Measurements from ENCODE around the gene MSH3.
"Not testable (repeated sequence)": the region's sequence is repeated elsewhere in the genome, so short reads cannot be mapped to it uniquely, and the experiment has no call there.

The MSH3 gene

GRCh38 chr5:80881726-80882125 is 227.3 kb downstream of the MSH3 start:
- no peak overlapping the region for H3K27ac ChIP-seq
- TF ChIP-seq ZFX (IDR thresholded peaks at IDR 0.05; ENCODE audit: borderline replicate concordance): no peak
- TF ChIP-seq, protein P1, sequence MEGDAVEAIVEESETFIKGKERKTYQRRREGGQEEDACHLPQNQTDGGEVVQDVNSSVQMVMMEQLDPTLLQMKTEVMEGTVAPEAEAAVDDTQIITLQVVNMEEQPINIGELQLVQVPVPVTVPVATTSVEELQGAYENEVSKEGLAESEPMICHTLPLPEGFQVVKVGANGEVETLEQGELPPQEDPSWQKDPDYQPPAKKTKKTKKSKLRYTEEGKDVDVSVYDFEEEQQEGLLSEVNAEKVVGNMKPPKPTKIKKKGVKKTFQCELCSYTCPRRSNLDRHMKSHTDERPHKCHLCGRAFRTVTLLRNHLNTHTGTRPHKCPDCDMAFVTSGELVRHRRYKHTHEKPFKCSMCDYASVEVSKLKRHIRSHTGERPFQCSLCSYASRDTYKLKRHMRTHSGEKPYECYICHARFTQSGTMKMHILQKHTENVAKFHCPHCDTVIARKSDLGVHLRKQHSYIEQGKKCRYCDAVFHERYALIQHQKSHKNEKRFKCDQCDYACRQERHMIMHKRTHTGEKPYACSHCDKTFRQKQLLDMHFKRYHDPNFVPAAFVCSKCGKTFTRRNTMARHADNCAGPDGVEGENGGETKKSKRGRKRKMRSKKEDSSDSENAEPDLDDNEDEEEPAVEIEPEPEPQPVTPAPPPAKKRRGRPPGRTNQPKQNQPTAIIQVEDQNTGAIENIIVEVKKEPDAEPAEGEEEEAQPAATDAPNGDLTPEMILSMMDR (IDR thresholded peaks at IDR 0.05): no peak

DNA sequence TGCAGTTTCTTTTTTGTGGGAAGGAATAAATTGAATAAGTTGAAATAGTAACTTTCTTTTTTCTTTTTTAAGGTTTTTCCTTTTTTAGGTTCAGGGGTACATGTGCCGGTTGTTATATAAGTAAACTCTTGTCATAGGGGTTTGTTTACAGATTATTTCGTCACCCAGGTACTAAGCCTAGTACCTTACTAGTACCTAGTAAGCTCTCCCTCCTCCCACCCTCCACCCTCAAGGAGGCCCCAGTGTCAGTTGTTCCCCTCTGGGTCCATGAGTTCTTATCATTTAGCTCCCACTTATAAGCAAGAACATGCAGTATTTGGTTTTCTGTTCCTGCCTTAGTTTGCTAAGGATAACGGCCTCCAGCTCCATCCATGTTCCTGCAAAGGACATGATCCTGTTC is 228.9 kb downstream of the MSH3 start:
- H3K27ac ChIP-seq: not testable (repeated sequence)

GRCh38 chr5:80884086-80884813 is 229.8 kb downstream of the MSH3 start:
- H3K27ac ChIP-seq: no peak overlapping the region
- TF ChIP-seq, protein P1 (IDR thresholded peaks at IDR 0.05): no peak
- TF ChIP-seq ZFX (IDR thresholded peaks at IDR 0.05; ENCODE audit: borderline replicate concordance): no peak

DNA sequence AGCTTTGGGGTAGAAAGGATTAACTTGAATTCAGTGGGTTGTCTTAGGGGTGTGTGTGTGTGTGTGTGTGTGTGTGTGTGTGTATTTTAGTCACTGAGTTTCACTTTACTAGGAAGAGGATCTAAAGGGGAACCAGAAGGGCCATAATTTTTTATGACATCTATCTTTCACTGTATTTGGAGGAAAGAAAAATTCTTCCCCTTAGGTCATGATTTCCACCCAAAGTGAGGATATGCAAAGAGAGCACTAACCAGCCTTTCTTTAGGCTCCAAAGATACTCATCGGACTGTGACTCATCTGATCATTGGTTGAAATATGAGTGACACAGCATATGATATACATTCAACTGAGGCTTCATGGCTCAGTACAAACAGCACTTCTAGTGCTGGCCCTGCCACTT is 230.5 kb downstream of the MSH3 start:
- H3K27ac ChIP-seq: no peak overlapping the region
- TF ChIP-seq ZFX (IDR thresholded peaks at IDR 0.05; ENCODE audit: borderline replicate concordance): no peak
- TF ChIP-seq, protein P1 (IDR thresholded peaks at IDR 0.05): no peak

- no peak overlapping the region for H3K27ac ChIP-seq
- TF ChIP-seq ZFX (IDR thresholded peaks at IDR 0.05; ENCODE audit: borderline replicate concordance): no peak
- TF ChIP-seq, protein P1 (IDR thresholded peaks at IDR 0.05): no peak
Observed at GRCh38 chr5:80885396-80886000, 231.0 kb downstream of the MSH3 start.

DNA sequence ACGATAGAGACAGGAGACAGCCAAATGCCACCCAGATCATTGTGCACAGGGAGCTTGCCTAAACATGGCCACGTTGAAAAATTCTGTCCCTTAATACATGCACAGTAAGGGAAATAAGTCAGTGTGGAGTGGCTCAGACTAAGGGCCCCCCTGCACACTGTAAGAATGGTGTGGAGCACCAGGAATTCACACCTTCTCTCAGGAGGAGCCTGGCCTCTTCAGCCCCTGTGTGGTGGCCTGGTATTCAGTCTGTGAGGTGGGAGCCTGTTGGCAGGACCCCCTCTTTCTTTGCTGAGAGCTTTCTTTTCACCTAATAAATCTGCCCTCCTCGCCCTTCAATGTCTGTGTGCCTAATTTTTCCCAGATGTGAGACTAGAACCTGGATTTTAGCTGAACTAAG is 239.6 kb downstream of the MSH3 start:
- TF ChIP-seq ZFX (IDR thresholded peaks at IDR 0.05; ENCODE audit: borderline replicate concordance): no peak
- TF ChIP-seq, protein P1 (IDR thresholded peaks at IDR 0.05): no peak
- H3K27ac ChIP-seq: no peak overlapping the region

GRCh38 chr5:80895523-80895922 is 241.1 kb downstream of the MSH3 start:
- no peak overlapping the region for H3K27ac ChIP-seq

GRCh38 chr5:80902624-80903023 is 248.2 kb downstream of the MSH3 start:
- not testable (repeated sequence) for H3K27ac ChIP-seq

More at GRCh38 chr5:80895523-80895922, 241.1 kb downstream of the MSH3 start:
- TF ChIP-seq, protein P1 (IDR thresholded peaks at IDR 0.05): no peak
- no peak for TF ChIP-seq ZFX (IDR thresholded peaks at IDR 0.05; ENCODE audit: borderline replicate concordance)
